ENCODE measurements around the gene CD22. TPM values are rescaled to one million over a fixed set of nuclear protein-coding genes. Genes with fewer than 3 reads are reported as not detected.

CD22 gene
- total RNA-seq, 4 donors from 2014 or later, result 3.2 to 11.7 (median 6.2) TPM; not detected in 1

GRCh38 chr19:35337984-35338296 is 9.0 kb downstream of the CD22 start:
- no peak for TF ChIP-seq CTCF (IDR thresholded peaks at IDR 0.05; ENCODE audit: low read depth)

GRCh38 chr19:35340431-35340830 is 11.4 kb downstream of the CD22 start:
- no peak for TF ChIP-seq CTCF (IDR thresholded peaks at IDR 0.05; ENCODE audit: low read depth)

GRCh38 chr19:35341006-35341405 is 12.0 kb downstream of the CD22 start:
- TF ChIP-seq CTCF (IDR thresholded peaks at IDR 0.05; ENCODE audit: low read depth), result no peak

GRCh38 chr19:35341565-35342225 is 12.7 kb downstream of the CD22 start:
- no peak for TF ChIP-seq CTCF (IDR thresholded peaks at IDR 0.05; ENCODE audit: low read depth)

- TF ChIP-seq CTCF (IDR thresholded peaks at IDR 0.05; ENCODE audit: low read depth), result no peak
These were observed 13.4 kb downstream of the CD22 start for GRCh38 chr19:35342430-35342829.

GRCh38 chr19:35344511-35345031 is 15.6 kb downstream of the CD22 start:
- TF ChIP-seq CTCF (IDR thresholded peaks at IDR 0.05; ENCODE audit: low read depth), result no peak

GRCh38 chr19:35345671-35346111 is 16.7 kb downstream of the CD22 start:
- no peak for TF ChIP-seq CTCF (IDR thresholded peaks at IDR 0.05; ENCODE audit: low read depth)
